CD8-positive, alpha-beta memory T cell (primary cell): ENCODE results near the gene CAMK4. TPM values are rescaled to one million over a fixed set of nuclear protein-coding genes. Genes with fewer than 3 reads are reported as not detected.

Experiments
- CTCF ChIA-PET: fragments of 350-600 bp; sonication (Branson Sonifier 250); formaldehyde crosslinking; loops from one replicate; lab custom pipeline; 2021; ENCODE audit warnings: antibody characterized with exemption; lab: Charles Lee
- POLR2A ChIA-PET: fragments of 350-600 bp; sonication (Branson Sonifier 250); formaldehyde crosslinking; loops from one replicate; lab custom pipeline; 2021; ENCODE audit warnings: antibody characterized with exemption; lab: Charles Lee
- DNase-seq, 5 donors: peaks; one replicate each; pipeline versions ENCODE4 v3.0.0 to v3.0.0-alpha.2; 2020 to 2022; ENCODE audit warnings: mixed read lengths in 1 of 5
- H3K27ac ChIP-seq: one replicate; pipeline ENCODE4 v1.7.0; 2013; ENCODE audit warnings: low read depth, mild to moderate bottlenecking, low read length, moderate library complexity
- H3K27me3 ChIP-seq: 2 replicates; pipeline ENCODE4 v1.7.0; 2013; ENCODE audit warnings: low read length, mild to moderate bottlenecking; ENCODE audit not compliant: insufficient read depth, poor library complexity, severe bottlenecking
- H3K36me3 ChIP-seq: 2 replicates; pipeline ENCODE4 v1.7.0; 2013; ENCODE audit warnings: mild to moderate bottlenecking, low read length, moderate library complexity; ENCODE audit not compliant: insufficient read depth
- H3K4me1 ChIP-seq: 2 replicates; pipeline ENCODE4 v1.7.0; 2013; ENCODE audit warnings: mild to moderate bottlenecking, low read length, moderate library complexity; ENCODE audit not compliant: insufficient read depth
- H3K4me3 ChIP-seq: 2 replicates; pipeline ENCODE4 v1.7.0; 2013; ENCODE audit warnings: mild to moderate bottlenecking, low read length
- H3K9me3 ChIP-seq: 2 replicates; pipeline ENCODE4 v1.7.0; 2013; ENCODE audit warnings: mild to moderate bottlenecking, low read length
- H3K27ac Mint-ChIP-seq, 8 donors: one replicate each; pipeline ENCODE4 v1.8.0; 2020 to 2021; ENCODE audit warnings: mixed read lengths in 8 of 8, mild to moderate bottlenecking in 6 of 8, inconsistent platforms in 3 of 8, moderate library complexity in 3 of 8
- H3K27me3 Mint-ChIP-seq, 2 donors: one replicate each; pipeline ENCODE4 v1.8.0; 2020 to 2021; ENCODE audit warnings: mixed read lengths in 2 of 2, mild to moderate bottlenecking in 1 of 2, moderate library complexity in 1 of 2
- H3K36me3 Mint-ChIP-seq, 3 donors: one replicate each; pipeline ENCODE4 v1.8.0; 2020 to 2021; ENCODE audit warnings: mixed read lengths in 3 of 3, inconsistent platforms in 1 of 3, mild to moderate bottlenecking in 1 of 3
- H3K4me1 Mint-ChIP-seq, 3 donors: one replicate each; pipeline ENCODE4 v1.8.0; 2020 to 2021; ENCODE audit warnings: mixed read lengths in 3 of 3, inconsistent platforms in 1 of 3, mild to moderate bottlenecking in 1 of 3
- H3K4me3 Mint-ChIP-seq, 7 donors: one replicate each; pipeline ENCODE4 v1.8.0; 2020 to 2021; ENCODE audit warnings: mixed read lengths in 7 of 7, mild to moderate bottlenecking in 6 of 7, moderate library complexity in 4 of 7, inconsistent platforms in 2 of 7
- H3K9me3 Mint-ChIP-seq, 5 donors: one replicate each; pipeline ENCODE4 v1.8.0; 2020 to 2022; ENCODE audit warnings: mixed read lengths in 5 of 5, mild to moderate bottlenecking in 3 of 5, moderate library complexity in 2 of 5, inconsistent platforms in 1 of 5
- polyA plus RNA-seq: library from polyadenylated mRNA; unstranded; fragments of 300-500 nt; fragmentation: Illumina TruSeq; gene quantifications from one replicate; pipeline ENCODE4 v1.2.3, GENCODE V29; 2021
- total RNA-seq, 2 experiments: library from RNA; stranded (reverse); gene quantifications; one replicate each; pipeline ENCODE4 v1.2.3, GENCODE V29; 2021

Gene CAMK4
- total and polyA plus RNA-seq, 3 experiments from 2014 or later = 57.4 to 84.5 (median 68.7) TPM

DNA sequence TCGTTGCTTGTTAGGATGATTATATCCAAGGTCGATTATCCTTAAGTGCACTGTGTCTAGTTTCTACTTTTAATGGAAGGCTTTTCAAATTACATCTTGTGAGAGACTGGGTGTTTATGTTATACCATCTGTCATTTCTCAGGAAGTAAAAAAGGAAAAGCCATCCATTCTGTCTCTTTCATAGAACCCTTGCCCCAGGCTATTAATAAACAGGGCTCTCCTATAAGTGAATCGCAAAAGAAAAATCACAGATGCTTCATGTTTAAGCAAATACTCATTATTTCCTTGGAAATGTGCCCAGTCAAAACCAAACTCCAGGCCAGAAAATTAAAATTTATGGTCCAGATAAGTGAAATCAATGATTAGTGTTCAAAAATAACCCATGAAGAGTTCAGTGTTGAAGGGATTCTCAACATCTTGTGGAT, 230.0 kb downstream of the CAMK4 start:
- Histone ChIP-seq H3K27ac (no peak overlapping the region), H3K4me1 (no peaks in the 10 kb centered on the region), H3K27me3 (no peaks in the 10 kb centered on the region), H3K9me3 (no peaks in the 10 kb centered on the region), H3K36me3 (peaks cover 12% of the 10 kb centered on the region), H3K4me3 (no peak overlapping the region)
- DNase-seq = no peak
- no peaks in the 10 kb centered on the region for H3K9me3 Mint-ChIP-seq
- H3K4me1 Mint-ChIP-seq = peaks cover 9 to 41% (median 30%) of the 10 kb centered on the region in 3 donors
- H3K36me3 Mint-ChIP-seq = peaks cover 9 to 71% (median 24%) of the 10 kb centered on the region in 3 donors
- H3K27ac Mint-ChIP-seq = peak overlapping the region in 1 of 8 donors; percentile 22
- POLR2A ChIA-PET = no interaction called here
- no peaks in the 10 kb centered on the region for H3K27me3 Mint-ChIP-seq
- no peak overlapping the region for H3K4me3 Mint-ChIP-seq
- CTCF ChIA-PET = no interaction called here

- CTCF ChIA-PET = no interaction called here
- no peak for DNase-seq
- no peaks in the 10 kb centered on the region for H3K9me3 Mint-ChIP-seq
These were observed 230.6 kb downstream of the CAMK4 start for GRCh38 chr5:111454776-111455175.

GRCh38 chr5:111461255-111461671, 237.1 kb downstream of the CAMK4 start:
- Histone ChIP-seq H3K27me3 (no peaks in the 10 kb centered on the region), H3K4me1 (no peaks in the 10 kb centered on the region), H3K4me3 (no peak overlapping the region), H3K9me3 (no peaks in the 10 kb centered on the region), H3K36me3 (no peaks in the 10 kb centered on the region), H3K27ac (no peak overlapping the region)
- POLR2A ChIA-PET = no interaction called here
- Mint-ChIP-seq H3K27me3 (peaks cover 0 to 1% of the 10 kb centered on the region in 2 donors), H3K4me3 (no peak overlapping the region), H3K36me3 (peaks cover 17 to 64% (median 28%) of the 10 kb centered on the region in 3 donors), H3K4me1 (peaks cover 12 to 33% (median 27%) of the 10 kb centered on the region in 3 donors), H3K9me3 (no peaks in the 10 kb centered on the region), H3K27ac (peak overlapping the region in 2 of 8 donors; percentile 35 to 39)
- CTCF ChIA-PET = interaction anchor here (1.1 kb wide), 1 partner anchor 14 kb away, joined by 3 read pairs; no protein-coding TSS in a partner anchor
- no peak for DNase-seq

More at GRCh38 chr5:111454776-111455175, 230.6 kb downstream of the CAMK4 start:
- no peaks in the 10 kb centered on the region for H3K27me3 ChIP-seq
- H3K9me3 ChIP-seq = no peaks in the 10 kb centered on the region
- POLR2A ChIA-PET = no interaction called here
- H3K36me3 Mint-ChIP-seq = peaks cover 9 to 68% (median 20%) of the 10 kb centered on the region in 3 donors
- H3K27ac ChIP-seq = no peak overlapping the region
- peaks cover 7% of the 10 kb centered on the region for H3K36me3 ChIP-seq
- H3K27ac Mint-ChIP-seq = no peak overlapping the region
- no peaks in the 10 kb centered on the region for H3K4me1 ChIP-seq
- peaks cover 9 to 41% (median 32%) of the 10 kb centered on the region in 3 donors for H3K4me1 Mint-ChIP-seq
- no peak overlapping the region for H3K4me3 Mint-ChIP-seq
- H3K27me3 Mint-ChIP-seq = no peaks in the 10 kb centered on the region
- no peak overlapping the region for H3K4me3 ChIP-seq

GRCh38 chr5:111461934-111462333, 237.8 kb downstream of the CAMK4 start:
- CTCF ChIA-PET = interaction anchor here (1.1 kb wide), 1 partner anchor 14 kb away, joined by 3 read pairs; no protein-coding TSS in a partner anchor

GRCh38 chr5:111463311-111463710, 239.1 kb downstream of the CAMK4 start:
- H3K4me3 Mint-ChIP-seq = no peak overlapping the region
- ChIA-PET POLR2A (no interaction called here), CTCF (interaction anchor here (1.2 kb wide), 1 partner anchor 10 kb away, joined by 3 read pairs; no protein-coding TSS in a partner anchor)
- Histone ChIP-seq H3K36me3 (no peaks in the 10 kb centered on the region), H3K9me3 (no peaks in the 10 kb centered on the region), H3K27me3 (no peaks in the 10 kb centered on the region), H3K4me1 (no peaks in the 10 kb centered on the region), H3K27ac (no peak overlapping the region), H3K4me3 (no peak overlapping the region)
- H3K36me3 Mint-ChIP-seq = peaks cover 17 to 60% (median 26%) of the 10 kb centered on the region in 3 donors
- peaks cover 12 to 28% (median 25%) of the 10 kb centered on the region in 3 donors for H3K4me1 Mint-ChIP-seq
- H3K9me3 Mint-ChIP-seq = no peaks in the 10 kb centered on the region
- peaks cover 0 to 1% of the 10 kb centered on the region in 2 donors for H3K27me3 Mint-ChIP-seq
- H3K27ac Mint-ChIP-seq = peak overlapping the region in 2 of 8 donors; percentile 19 to 44
- DNase-seq = no peak

More at GRCh38 chr5:111461934-111462333, 237.8 kb downstream of the CAMK4 start:
- H3K27ac ChIP-seq = no peak overlapping the region
- H3K27me3 Mint-ChIP-seq = peaks cover 0 to 1% of the 10 kb centered on the region in 2 donors
- H3K9me3 ChIP-seq = no peaks in the 10 kb centered on the region
- no peaks in the 10 kb centered on the region for H3K36me3 ChIP-seq
- no peak overlapping the region for H3K4me3 ChIP-seq
- H3K4me1 ChIP-seq = no peaks in the 10 kb centered on the region
- peaks cover 12 to 33% (median 29%) of the 10 kb centered on the region in 3 donors for H3K4me1 Mint-ChIP-seq
- H3K9me3 Mint-ChIP-seq = no peaks in the 10 kb centered on the region
- H3K36me3 Mint-ChIP-seq = peaks cover 17 to 66% (median 30%) of the 10 kb centered on the region in 3 donors
- POLR2A ChIA-PET = no interaction called here
- no peak overlapping the region for H3K4me3 Mint-ChIP-seq
- no peak for DNase-seq
- peak overlapping the region in 5 of 8 donors; percentile 7 to 72 (median 25) for H3K27ac Mint-ChIP-seq
- no peaks in the 10 kb centered on the region for H3K27me3 ChIP-seq

DNA sequence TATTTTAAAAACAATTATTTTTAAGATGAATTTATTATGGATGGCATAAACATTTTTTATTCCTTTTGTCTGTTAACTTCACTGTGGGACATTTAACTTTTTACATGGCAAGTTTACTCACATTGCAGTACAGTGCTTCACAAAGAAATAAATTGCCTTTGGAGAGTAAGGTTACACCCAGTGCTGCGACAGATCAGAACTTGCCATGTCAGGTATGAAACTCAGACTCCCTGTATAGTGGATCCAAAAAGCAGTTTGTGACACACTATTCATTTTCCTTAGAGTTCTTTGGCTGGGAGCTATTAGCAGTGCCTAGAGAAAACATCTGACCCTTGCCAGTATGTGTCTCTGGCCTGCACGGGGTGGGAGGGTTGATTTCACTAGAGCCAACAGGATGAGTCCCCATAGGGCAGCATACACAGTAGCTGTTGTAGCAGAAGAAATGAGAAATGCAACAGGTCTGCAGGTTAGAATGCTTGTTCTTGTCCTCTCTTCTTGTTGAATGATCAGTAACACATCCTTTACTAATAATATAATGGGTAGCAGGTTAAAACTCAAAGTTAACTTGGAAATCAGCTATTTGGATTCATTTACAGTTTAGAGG, 245.2 kb downstream of the CAMK4 start:
- CTCF ChIA-PET = no interaction called here
- no peaks in the 10 kb centered on the region for H3K9me3 ChIP-seq

DNA sequence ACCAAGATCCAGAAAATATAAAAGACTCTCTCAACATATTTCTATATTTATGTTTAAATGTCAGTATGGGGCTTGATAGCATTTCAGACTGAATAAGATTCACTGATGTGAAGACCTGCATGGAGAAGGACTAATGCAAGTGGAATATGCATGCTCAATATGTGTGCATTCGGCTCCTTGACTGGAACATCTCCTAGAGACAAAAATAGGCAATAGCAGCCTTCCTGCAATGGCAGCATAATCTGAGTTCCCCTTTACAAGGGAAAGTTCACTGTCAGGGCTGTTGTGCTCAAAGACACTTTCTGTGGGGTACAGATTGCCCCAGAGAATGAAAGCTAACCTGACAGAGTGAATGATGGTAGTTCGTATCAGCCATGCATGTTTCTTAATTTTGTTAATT, 245.7 kb downstream of the CAMK4 start:
- no peaks in the 10 kb centered on the region for H3K9me3 Mint-ChIP-seq
- Histone ChIP-seq H3K9me3 (no peaks in the 10 kb centered on the region), H3K27me3 (no peaks in the 10 kb centered on the region), H3K4me1 (no peaks in the 10 kb centered on the region), H3K4me3 (no peak overlapping the region), H3K36me3 (no peaks in the 10 kb centered on the region), H3K27ac (no peak overlapping the region)
- H3K36me3 Mint-ChIP-seq = peaks cover 7 to 61% (median 11%) of the 10 kb centered on the region in 3 donors
- ChIA-PET POLR2A (no interaction called here), CTCF (no interaction called here)
- H3K27ac Mint-ChIP-seq = peak overlapping the region in 3 of 8 donors; percentile 19 to 62 (median 41)
- peaks cover 4 to 27% (median 21%) of the 10 kb centered on the region in 3 donors for H3K4me1 Mint-ChIP-seq
- DNase-seq = no peak
- H3K27me3 Mint-ChIP-seq = no peaks in the 10 kb centered on the region
- no peak overlapping the region for H3K4me3 Mint-ChIP-seq

More for the DNA sequence above, 245.2 kb downstream of the CAMK4 start:
- H3K36me3 Mint-ChIP-seq = peaks cover 7 to 60% (median 13%) of the 10 kb centered on the region in 3 donors
- H3K4me1 ChIP-seq = no peaks in the 10 kb centered on the region
- H3K4me1 Mint-ChIP-seq = peaks cover 4 to 29% (median 21%) of the 10 kb centered on the region in 3 donors
- POLR2A ChIA-PET = no interaction called here
- no peak overlapping the region for H3K27ac ChIP-seq
- no peak overlapping the region for H3K4me3 ChIP-seq
- H3K9me3 Mint-ChIP-seq = no peaks in the 10 kb centered on the region
- no peaks in the 10 kb centered on the region for H3K27me3 Mint-ChIP-seq
- no peak overlapping the region for H3K4me3 Mint-ChIP-seq
- H3K27ac Mint-ChIP-seq = peak overlapping the region in 3 of 8 donors; percentile 1 to 62 (median 19)
- H3K36me3 ChIP-seq = no peaks in the 10 kb centered on the region
- no peaks in the 10 kb centered on the region for H3K27me3 ChIP-seq
- DNase-seq = no peak

DNA sequence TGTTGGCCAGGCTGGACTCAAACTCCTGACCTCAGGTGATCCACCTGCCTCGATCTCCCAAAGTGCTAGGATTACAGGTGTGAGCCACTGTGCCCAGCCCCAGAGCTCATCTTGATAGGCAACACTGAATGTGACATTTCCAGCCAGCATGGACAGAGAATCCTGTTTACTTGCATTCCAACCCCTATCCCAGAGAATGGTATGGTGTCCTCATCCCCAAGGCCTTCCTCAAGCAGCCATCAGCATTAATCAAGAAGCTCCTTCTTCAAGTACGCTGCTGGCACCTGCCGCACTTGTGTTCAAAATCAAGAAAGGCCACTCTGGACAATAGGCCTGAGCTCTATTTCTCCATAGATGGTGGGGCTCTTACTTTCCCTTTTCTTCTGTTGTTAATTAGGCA, 247.9 kb downstream of the CAMK4 start:
- no peaks in the 10 kb centered on the region for H3K27me3 ChIP-seq
- no peaks in the 10 kb centered on the region for H3K4me1 ChIP-seq
- Mint-ChIP-seq H3K27ac (peak overlapping the region in 4 of 8 donors; percentile 24 to 78 (median 60)), H3K4me1 (peaks cover 6 to 19% (median 14%) of the 10 kb centered on the region in 3 donors), H3K36me3 (peaks cover 4 to 70% (median 8%) of the 10 kb centered on the region in 3 donors), H3K27me3 (no peaks in the 10 kb centered on the region), H3K4me3 (no peak overlapping the region), H3K9me3 (no peaks in the 10 kb centered on the region)
- no peak for DNase-seq
- POLR2A ChIA-PET = no interaction called here
- no peaks in the 10 kb centered on the region for H3K36me3 ChIP-seq
- H3K4me3 ChIP-seq = no peak overlapping the region
- H3K27ac ChIP-seq = no peak overlapping the region
- CTCF ChIA-PET = no interaction called here
- no peaks in the 10 kb centered on the region for H3K9me3 ChIP-seq
